GM19438 (cell line): ENCODE results near the gene HIVEP1.
"Not testable (repeated sequence)": the region's sequence is repeated elsewhere in the genome, so short reads cannot be mapped to it uniquely, and the experiment has no call there.

ENCODE experiments used
- ATAC-seq: cut with Tn5 transposase; IDR thresholded peaks from one replicate; pipeline ENCODE4 v1.9.1; 2021; ENCODE audit warnings: low read depth; ENCODE audit not compliant: unreplicated experiment

Gene HIVEP1

DNA sequence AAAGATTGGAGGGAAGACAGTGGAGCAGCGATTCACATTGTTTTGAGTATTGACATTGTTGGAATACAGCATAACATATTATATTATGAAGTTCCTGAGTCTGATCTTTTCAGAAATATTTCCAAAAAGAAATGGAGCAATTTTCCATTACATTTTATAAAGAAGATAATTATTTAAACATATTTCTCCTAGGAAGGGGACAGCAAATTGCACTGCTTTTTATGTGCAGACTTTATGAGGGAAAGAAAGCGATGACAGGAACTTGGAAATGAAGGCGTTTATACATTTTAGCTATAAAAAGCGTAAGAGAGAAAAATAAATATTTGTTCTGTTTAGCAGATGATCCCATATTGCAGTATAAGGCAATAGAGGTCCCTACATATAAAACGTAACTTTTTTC is 161.1 kb downstream of the HIVEP1 start:
- ATAC-seq = no peak

DNA sequence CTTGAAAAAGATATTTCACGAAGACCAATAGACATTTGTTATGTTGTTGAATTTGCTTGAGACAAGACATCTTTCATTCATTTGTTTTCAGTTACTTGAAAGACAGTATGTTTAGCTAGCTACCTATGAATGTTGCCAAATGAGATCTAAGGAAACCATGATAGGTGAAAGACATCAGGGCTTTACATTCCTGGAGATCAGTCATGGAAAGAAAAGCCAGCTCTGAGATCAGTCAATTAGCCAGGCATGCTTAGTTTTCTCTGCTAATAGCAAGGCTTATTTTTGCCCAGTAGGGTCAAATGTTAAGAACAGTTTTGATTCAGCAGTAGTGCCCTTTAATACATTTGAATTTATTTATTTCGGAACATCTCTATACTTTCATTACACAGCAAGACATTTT is 161.5 kb downstream of the HIVEP1 start:
- no peak for ATAC-seq

DNA sequence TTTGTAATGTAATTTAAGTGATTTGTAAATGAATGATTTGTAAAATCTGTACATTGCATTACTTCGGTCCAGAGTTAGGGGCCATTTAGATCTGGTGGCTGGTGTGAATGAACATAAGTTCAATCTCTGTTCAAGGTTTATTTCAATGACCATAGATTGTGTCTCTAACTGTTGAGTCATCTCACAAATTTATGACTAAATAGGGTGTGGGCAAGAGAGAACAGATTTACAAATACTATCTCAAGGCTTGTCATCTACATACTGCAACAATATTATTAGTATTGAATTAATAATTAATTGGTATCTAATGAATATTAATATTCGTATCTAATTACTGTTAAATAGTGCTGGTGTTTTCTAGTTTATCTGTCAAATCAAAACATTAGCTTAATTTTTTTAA is 162.8 kb downstream of the HIVEP1 start:
- ATAC-seq = no peak

DNA sequence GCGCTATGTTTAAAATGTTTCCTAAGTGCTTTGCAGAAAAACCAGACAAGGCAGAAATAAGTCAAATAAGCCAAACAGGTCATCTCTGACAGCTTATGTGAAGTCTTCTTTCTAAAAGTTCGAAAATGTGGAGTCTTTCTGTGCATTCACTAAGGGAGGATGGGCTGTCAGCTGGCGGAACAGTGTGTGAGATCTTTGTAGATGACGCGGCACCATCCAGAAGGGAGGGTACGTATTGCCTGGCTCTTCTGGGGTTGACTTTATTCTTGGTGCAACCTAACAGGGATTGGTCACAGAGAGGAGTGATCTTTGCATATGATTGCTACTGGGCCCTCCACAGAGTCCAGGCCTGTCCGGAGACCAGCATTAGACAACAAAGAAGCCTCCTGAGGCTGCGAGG is 163.5 kb downstream of the HIVEP1 start:
- ATAC-seq = no peak

DNA sequence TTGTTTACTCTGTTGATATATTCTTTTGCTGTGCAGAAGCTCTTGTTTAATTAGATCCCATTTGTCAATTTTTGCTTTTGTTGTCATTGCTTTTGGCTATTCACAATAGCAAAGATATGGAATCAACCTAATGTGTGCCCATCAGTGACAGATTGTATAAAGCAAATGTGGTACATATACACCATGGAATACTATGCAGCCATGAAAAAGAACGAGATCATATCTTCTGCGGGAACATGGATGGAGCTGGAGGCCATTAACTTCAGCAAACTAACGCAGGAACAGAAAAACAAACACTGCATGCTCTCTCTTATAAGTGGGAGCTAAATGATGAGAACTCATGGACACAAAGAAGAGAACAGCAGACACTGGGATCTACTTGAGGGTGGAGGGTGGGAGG is 164.7 kb downstream of the HIVEP1 start:
- not testable (repeated sequence) for ATAC-seq

DNA sequence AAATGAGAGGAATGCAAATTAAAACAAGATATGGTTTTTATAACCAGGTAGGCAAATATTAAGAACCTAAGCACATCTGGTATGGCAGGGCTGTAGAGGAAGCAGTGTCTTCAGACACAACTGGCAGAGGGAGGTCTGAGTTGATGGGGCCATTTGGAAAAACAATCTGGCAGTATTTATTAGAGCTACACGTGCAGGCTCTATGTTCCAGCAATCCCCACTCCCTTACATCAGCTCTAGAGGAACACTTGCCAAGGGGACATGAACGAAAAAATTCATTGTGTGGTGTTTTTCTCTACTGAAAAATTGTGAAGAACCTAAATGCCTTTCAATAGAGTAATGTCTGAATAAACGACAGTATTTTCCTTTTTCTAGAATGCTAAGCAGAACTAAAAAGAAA is 166.4 kb downstream of the HIVEP1 start:
- ATAC-seq = no peak

DNA sequence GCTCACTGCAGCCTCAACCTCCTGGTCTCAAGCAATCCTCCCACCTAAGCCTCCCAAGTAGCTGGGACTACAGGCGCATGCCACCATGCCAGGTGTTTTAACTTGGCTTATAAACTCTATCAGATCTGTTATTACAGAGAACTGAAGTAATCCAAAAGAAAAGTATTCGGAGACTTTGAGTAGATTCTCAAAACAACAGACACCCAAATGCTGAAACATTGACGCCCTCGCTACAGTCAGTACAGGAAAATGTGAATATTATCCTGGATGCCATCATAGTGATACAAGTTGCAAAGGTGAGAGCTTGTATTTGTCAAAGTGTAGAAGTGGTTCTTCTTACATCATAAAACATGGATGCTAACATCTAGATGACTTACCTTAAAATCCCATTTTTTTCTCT is 169.4 kb downstream of the HIVEP1 start:
- ATAC-seq = no peak

DNA sequence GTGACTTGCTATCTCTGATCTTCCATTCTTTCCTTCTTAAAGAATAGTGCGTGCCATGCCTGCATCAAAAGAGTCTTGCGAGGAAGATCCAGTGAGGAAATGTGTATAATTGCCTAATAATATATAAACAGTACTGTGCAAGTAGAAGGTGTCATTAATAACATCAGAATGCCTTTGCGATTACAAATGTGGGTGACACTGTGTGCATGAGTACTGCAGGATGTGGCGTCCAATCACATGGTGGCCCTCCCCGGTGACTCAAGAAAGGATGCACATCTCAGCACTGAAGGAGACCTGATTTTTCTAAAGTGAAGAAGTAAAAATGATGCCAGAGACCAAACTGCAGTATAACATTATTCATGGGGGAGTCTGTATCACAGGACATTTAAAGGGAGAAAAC is 170.6 kb downstream of the HIVEP1 start:
- no peak for ATAC-seq

DNA sequence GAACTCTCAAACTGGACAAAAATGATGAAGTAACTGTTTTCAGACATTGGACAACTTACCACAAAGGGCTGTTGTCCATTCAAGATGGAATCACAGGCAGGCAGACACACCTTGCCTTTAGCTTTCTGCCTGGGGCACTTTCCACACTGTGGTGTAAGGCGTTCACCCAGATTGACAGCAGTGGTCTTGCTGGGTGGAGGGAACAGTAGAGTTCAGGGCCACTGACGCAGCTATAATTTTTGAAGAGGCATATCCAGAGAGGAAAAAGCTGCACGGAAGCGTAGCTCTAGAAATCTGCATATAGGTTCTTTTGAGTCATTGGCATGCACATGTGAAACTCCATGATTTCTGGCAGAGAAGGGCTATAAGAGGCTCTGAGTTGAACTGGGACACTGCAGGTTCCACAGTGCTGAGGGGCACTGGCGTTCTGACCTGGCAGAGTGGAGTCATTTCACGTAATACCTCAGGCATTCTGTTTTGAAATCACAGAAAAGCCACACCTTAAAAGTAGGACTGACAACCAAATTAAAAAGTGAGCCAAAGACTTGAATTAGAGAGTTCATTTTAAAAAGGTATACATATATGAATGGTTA is 173.1 kb downstream of the HIVEP1 start:
- no peak for ATAC-seq

DNA sequence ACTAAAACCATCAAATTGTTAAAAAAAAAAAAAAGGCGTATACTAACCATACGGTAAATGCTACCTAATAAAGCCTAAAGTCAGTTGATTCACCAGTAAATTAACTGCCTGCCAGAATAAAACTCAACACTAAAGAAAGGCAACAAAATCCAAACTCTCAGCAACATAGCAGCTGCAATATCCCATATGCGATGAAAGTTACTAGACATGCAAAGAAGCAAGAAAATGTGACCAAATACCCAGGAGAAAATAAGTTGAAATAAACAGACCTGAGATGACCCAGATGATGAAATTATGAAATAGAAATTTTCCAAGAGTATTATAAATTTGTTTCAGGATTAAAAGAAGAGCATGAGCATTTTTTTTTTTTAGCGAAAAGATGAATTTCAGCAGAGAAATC is 174.4 kb downstream of the HIVEP1 start:
- no peak for ATAC-seq

DNA sequence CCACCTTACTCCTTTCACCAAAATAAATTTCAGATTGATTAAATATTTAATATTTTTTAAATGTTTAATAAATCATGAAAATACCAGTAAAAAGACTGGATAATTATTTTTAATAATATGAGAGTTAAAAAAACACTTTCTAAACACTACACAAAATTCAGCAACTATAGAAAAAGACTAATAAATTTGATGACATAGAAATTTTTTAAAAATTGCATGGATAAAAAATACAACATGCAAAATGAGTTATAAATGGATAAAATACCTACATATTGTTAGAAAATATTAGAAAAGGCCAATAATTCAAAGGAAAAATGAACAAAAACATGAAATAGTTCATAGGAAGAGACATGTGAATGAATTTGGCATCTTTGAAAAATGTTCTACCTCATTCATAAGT is 177.0 kb downstream of the HIVEP1 start:
- ATAC-seq = no peak

DNA sequence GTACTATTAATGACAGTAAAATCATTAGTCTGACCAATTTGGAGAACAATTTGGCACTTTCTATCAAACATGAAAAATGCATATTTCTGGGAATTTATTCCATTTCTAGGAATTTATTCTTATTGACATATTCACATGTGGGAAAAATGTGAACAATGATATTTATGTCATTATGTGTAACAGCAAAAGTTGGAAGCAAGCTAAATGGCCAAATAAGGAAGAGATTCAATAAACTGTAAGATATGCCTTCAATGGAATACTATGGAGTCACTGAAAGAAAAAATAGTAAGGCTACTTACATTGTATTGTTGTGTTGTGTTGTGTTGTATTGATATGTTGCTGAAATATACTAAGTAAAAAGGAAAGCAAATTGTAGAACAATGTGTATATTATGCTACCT is 177.5 kb downstream of the HIVEP1 start:
- no peak for ATAC-seq

DNA sequence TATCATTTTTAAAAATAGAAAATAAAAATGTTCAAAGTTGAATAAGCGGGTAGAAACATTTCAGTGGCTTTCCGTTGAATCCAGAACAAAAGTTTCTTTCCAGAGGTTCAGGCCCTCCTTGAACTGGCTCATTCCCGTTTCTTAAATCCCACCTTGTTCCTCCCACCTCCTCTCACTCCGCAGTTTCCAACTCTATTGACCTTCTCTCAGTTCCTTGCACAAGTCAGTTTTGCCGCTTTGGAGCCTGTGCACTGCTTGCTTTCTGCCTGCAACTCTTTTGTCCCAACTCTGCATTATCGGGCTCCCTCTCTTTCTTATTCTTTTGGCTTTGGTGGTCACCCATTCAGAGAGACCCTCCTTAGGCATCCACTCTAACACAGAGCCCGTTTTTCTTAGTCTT is 178.1 kb downstream of the HIVEP1 start:
- no peak for ATAC-seq

DNA sequence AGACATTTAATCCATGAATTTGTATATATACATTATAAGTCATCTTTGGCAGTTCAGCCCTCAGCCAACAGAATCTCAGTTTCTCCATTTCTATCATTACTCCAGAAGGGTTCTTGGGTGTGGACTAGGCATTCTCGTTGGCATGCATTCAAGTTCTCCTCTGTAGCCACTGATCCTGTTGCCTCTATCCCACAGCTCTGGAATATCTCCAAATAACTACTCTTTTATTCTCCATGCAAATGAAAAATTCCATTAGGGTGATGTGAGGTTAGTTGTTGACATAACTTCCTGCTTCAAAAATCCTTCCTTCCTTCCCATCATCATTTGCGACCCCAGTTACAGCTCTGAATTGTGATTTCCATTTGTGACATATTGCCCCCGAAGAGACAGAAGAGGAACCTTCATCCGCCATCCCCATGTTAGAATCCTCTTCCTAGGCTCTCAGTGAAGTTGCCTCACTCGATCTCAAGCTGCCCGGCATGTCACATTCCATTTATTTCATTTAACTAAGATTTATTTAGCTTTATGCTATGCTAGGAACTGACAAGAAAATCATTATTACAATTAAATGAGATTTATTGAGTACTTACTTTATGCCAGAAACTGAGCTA is 184.3 kb downstream of the HIVEP1 start:
- no peak for ATAC-seq

DNA sequence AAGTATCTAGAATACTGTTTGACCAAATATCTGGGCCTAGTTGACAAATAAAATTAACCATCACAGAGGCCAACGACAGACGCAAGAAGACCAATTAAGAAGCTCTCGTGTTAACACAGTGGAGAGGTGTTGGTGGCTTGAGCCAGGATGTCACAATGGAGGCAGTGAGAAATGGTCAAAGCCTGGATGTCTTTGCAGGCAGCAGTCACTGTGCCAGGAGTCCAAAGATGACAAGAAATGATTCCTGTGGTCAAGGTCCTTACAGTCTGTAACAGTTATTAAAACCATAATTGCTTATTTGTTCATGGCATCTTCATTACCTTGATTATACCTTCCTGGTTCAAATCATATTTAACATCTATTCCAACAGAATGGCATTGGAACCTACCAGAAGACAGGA is 186.7 kb downstream of the HIVEP1 start:
- ATAC-seq = no peak

DNA sequence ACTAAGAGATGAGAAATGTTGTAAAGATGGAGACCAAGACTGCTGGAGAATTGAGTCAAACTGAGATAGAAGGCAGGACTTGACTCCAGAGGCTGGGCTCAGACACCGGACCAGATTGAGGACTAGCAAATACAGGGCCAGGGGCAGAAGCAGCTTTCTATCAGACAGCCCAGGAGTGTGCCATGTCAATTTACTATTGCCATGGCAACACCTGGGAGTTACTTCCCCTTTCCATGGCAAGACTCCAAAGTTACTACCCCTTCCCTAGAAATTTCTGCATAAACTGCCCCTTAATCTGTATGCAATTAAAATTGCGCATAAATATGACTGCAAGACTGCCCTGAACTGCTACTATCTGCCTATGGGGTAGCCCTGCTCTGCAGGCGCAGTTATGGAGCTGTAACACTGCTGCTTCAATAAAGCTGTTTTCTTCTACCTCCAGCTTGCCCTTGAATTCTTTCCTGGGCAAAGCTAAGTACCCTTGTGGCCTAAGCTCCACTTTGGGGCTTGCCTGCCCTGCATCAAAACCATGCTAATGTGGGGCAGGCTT is 188.0 kb downstream of the HIVEP1 start:
- no peak for ATAC-seq

DNA sequence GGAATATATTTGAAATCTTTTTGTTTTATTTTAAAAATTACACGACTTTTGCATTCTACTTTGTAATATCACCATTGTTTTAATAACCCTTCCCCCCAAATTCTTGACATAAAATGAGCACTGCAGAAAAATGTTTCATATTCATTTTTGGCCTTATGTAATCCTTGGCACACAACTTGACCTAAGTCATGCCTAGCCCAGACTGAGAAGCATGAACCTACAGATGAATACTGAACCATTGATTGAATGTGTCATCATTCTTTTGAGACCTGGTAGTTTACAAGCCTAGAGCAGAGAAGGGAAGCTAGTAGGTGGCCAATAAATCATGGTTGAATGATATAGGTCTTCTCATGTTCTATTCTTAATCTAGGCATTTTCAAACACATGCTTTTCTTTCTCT is 188.6 kb downstream of the HIVEP1 start:
- no peak for ATAC-seq

DNA sequence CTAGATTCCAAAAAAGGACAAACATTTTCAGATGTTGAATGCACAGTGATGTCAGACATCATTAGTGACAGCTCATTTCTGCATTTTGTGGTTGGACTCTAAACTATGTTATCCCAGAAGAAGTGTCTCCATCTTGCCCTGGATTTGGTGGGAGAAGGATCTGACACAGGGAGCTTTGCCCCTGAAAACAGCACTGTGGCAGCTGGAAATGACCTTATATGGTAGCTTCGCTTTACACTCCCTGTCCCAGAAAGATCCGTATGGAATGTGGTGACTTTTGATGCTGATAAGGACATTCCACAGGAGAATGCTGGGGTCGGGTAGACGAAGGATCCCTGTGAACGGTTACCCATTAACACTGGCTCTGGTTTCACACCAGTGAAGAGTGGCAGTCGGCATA is 190.9 kb downstream of the HIVEP1 start:
- no peak for ATAC-seq

DNA sequence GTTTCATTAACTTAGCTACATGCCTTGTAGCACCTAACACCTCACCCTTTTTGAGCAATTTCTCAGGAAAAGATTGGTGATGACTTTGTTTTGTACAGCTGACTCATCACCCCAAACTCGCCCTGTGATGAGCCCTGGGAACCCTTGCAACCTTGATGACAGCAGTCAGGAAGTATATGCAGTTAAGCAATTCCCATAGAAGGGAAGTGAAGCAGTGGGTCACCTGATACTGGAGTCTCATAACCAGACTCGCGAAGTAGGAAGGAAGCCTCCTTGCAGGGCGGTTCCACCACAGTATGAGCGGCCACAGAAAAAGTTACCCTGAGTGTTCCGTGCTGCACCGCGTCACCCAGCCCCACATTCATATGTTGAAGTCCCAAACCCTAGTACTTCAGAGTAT is 196.1 kb downstream of the HIVEP1 start:
- no peak for ATAC-seq

DNA sequence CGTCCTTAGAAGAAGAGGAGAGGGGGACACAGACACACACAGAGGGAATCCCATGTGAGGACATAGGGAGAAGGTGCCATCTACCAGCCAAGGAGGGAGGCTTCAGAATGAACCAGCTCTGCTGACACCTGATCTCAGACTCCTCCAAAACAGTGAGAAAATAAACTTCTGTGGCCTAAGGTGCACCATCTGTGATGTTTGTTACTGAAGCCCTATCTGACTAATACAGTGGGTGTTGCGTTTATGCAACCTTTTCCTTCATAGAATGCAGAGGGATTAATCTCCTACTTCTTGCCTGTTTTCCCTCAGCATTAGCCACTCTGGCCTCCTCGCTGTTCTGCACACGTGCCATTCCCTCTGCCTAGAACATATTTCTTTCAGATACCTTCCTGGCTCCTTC is 196.6 kb downstream of the HIVEP1 start:
- ATAC-seq = no peak
